NCI-H128 (cell line): ENCODE results near the gene SRCAP.

ENCODE experiments used
- DNase-seq: peaks from one replicate; lab custom pipeline; 2025; ENCODE audit not compliant: unreplicated experiment; lab: John Stamatoyannopoulos, UW

Gene SRCAP

DNA sequence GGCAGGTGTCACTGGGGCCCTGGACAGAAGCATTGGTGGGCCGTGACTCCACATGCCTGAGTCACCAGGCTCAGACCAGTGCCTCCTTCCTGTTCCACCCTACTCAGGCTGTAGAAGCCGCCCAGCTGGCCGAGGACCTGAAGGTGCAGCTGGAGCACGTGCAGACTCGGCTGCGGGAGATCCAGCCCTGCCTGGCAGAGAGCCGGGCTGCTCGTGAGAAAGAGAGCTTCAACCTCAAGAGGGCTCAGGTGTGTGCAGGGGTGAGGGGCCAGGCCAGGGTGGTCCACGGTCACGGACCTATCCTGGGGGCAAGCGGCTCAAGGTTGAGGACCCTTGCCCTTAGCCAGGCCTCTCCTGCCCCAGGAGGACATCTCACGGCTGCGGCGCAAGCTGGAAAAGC, 72.8 kb downstream of the SRCAP start:
- no peak for DNase-seq

GRCh38 chr16:30773826-30774225, 74.9 kb downstream of the SRCAP start:
- DNase-seq, result no peak

GRCh38 chr16:30774367-30775130, 75.6 kb downstream of the SRCAP start:
- no peak for DNase-seq

DNA sequence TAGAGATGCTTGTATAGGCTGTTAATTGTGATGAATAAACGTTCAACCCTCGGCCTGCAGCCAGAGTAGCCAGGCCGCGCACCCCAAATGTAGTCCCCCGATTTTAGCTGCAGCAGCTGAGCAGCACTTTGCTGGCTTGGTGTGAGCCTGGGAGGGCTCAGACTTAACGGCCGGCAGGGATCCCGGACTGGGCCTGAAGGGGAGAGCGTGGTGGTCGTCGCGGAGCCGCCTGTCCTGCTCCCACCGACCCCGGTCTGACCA, 76.1 kb downstream of the SRCAP start:
- no peak for DNase-seq

DNA sequence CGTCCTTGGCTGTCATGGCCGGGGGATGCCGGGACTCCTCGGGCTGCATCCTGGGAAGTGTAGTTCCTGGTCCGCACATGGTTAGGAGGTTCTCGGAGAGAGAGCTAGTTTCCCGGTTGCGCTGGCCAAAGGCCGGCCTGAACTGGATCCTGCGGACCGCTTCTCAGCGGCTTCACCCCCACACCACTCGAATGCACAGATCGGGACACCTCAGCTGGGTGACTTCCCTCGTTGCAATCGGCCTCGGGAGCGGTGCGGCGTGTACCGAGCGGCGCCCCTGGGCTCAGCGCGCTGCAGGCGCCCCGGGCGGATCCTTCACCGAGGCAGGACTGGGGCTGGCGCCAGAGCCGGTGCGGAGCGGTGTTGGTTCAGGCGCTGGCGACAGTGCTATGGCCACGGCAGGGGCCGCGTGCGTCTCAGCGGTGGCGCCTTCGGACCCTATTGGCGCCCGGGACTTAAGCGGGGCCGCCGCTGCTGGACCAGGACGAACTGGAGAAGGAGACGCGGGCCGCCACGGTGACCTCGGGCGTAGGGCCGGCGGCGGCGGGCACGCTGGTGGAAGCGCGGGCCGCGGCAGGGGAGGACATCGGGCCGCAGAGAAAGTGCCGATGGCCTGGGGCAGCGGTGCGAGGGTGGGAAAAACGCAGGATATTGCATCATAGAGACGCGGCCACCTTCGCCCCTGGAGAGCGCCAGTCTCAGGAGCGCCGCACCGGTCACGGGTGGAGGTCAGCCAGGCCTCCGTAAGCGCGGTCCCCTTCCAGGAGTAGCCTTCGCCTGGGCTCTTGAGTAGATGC, 76.6 kb downstream of the SRCAP start:
- peak; percentile 16 for DNase-seq

GRCh38 chr16:30777591-30778297, 78.8 kb downstream of the SRCAP start:
- DNase-seq, result no peak

DNA sequence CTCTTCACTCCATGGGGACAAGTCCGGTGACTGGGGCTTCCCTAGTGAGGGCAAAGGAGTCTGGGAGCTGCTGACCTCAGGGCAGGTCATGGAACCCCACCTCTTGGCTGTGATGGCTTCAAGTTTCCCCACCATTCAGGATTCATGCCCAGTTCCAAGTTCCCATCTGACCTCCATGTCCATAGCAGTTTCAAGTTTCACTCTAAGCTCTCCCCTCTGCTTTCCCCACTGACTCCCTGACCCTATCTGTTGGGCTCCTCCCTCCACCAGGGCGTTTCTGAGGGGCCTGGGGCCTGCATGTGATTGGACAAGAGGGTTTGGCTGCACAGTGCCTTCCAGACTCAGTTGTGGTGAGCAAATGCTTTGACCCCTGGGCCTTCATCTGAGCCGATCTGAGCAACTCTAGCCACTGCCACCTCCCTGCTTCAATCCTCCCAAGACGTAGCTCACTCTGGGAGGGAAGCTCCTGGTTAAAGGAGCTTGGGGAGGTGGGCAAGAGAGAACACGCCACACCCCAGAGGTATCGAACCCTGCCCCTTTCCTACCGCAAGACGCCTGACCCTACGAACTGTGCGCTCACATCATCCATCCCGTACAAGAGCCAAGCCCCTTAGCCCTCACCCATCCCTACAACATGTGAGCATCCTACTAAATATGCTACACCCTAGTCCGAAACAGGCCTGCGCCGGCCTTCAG, 79.7 kb downstream of the SRCAP start:
- no peak for DNase-seq

DNA sequence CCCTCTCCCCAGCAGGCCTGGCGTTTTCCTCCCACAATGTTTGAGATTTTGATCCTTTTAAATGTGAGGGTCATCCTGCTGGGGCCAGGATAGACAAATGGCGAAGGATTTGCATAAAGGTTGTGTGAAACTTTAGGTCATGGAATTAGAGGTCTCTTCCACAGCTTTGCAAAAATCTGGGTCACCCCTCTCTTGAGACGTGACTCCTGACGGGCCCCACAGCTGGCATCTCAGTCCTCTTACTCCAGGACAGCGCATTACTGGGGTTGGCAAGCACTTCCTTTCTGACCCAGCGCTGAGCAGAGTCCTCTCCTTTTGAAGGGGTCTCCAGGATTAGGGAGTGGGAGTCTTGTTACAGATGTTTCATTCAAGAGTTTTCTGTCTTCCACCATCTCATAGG, 80.6 kb downstream of the SRCAP start:
- DNase-seq, result no peak

DNA sequence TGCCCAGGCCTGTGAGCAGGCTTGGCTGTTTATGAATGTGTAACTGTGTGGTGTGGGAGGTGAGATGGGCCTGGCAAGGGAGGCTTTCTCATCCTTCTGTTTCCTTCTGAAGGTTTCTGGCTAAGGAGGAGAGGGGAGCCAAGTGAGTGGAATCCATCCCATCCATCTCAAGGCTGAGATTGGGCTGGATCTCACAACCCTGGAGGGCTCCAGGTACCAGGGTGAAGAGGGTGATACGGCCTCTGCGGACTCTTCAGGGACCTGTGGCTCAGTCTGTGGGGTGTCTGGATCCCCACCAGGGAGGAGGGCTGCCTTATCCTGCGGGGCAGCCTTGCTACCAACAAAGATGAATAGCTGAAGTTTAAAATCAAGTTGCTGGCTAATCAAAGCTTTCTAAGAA, 81.0 kb downstream of the SRCAP start:
- no peak for DNase-seq

DNA sequence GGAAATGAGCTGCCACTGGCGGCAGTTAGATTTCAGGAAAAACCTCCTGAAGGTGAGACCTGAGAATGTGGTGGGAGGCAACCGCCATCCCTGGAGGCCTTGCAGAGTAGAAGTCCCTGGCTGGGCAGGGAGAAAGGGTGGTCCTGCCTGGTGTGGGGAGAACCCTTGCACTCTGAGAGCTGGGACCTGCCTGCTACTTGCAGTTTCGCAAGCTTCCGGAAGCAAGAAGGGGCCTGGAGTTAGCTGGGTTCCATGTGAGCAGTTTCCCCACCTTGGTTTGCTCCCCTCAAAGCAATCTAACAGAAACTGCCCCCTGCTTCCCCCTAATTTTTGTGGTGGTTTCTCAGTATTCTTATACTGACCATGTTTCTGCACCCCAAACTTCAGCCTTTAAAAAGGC, 81.6 kb downstream of the SRCAP start:
- DNase-seq, result no peak

GRCh38 chr16:30782486-30783279, 83.7 kb downstream of the SRCAP start:
- no peak for DNase-seq

DNA sequence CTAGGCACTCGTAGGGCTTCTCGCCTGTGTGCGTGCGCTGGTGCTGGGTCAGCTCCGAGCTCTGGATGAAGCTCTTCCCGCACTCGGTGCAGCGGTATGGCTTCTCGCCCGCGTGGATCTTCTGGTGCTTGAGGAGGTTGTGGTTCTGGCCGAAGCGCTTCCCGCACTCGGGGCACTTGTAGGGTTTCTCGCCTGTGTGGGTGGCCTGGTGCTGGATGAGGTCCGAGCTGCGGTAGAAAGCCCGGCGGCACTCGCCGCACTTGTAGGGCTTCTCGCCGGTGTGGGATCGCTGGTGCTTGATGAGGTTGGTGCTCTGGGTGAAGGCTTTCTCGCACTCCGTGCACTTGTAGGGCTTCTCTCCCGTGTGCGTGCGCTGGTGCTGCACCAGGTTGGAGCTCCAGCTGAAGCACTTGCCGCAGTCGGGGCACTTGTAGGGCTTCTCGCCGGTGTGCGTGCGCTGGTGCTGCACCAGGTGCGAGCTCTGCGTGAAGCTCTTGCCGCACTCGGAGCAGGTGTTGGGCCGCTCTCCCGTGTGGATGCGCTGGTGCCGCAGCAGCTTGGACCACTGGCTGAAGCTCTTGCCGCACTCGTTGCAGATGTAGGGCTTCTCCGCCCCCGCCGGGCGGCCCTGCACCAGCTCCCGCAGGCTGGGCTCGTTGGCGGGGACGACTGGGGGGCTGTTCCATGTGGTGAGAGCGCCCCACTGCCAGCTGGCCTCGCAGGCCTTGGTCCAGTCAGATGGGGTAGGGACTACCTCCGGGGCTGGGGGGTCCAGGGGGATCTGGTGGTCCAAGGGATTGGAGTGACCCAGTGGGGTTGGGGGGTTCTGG, 84.5 kb downstream of the SRCAP start:
- DNase-seq, result no peak

GRCh38 chr16:30784215-30784614, 85.2 kb downstream of the SRCAP start:
- DNase-seq, result no peak

DNA sequence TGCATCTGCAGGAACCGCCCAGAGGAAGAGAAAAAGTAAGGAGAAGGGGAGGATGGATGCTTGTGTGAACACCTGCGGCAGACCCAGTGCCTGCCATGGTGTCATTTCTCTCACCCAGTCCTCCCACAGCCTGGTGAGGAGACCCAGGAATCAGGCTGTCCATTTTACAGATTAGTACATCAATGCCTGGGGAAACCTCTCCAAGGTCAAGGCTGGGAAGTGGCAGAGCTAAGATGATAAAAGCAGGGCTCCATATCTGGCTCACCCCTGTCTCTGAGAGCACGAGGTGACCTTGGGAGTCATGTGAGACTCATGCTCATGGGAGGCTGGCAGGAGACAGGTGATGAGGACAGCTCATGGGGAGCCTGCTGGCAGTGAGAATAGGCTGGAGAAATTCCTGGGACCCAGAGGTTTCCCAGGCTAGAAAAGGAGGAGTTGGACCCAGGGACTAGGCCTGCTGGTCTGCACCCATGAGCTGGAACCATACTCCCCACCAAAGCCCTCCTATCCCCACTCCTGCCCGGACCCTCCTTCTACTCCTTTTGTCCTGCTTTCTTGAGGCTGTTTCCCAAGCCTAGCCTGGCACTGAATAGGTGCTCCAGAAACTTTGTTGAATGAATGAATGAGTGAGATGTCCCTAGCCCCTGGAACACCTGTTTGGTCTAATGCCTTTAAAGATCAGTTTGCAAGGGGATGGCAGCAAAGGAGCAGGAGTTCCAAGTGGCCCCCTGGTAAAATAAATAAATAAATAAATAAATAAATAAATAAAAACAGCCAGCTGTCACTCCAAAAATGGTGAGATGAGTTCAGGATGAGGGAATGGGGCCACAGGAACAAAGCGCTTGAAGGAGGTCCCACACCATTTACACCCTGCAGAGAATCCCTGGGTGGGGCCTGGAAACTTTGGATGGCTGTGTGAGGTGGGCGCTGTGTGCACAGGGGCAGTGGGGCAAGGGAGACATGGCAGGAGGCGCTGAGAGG, 86.4 kb downstream of the SRCAP start:
- no peak for DNase-seq

GRCh38 chr16:30786115-30786935, 87.4 kb downstream of the SRCAP start:
- DNase-seq, result no peak

DNA sequence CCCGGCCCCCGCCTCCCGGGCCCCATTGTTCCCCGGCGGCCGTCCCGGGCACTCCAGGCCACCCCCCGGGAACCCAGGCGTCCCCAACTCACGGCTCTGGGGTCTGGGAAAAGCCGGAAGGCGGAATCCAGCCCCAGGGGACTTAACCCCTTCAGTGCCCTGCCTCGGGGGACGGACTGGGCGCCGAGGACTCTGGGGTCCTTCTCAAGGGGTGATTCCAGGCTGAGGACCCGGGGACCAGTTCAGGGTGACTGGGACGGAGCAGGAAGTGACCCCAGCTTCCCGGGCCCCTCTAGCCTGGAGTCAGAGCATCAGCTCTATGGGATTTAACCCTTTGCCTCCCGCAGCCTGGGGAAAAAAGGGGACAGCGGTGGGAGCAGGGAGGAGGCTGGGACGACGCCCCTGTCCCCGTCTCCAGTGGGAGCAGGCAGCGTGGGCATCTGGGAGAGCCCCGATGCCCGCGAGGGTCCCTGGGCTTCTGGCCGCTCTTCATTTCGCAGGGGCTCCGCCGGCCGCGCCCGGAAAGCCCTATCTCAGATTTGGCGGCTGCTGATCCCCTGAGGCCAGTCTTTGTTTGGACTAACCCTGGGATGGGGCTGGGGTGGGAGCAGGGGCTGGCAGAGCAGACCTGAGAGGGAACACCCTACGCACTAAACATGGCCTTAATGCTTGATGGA, 88.1 kb downstream of the SRCAP start, which contains the start of gene ZNF629:
Gene ZNF629 (minus strand): TSS at position 270 of the 677 bp plus-strand sequence. CDS start 2,723 bp downstream, outside the sequence.
- DNase-seq, result peak; percentile 47
